Karpas-422 (cell line): Measurements from ENCODE around the gene ITPR2. TPM values are rescaled to one million over a fixed set of nuclear protein-coding genes. Genes with fewer than 3 reads are reported as not detected.
A peak's percentile ranks its signal among the peaks of the same experiment; 100 is the strongest.

Source experiments
- DNase-seq: peaks from one replicate; pipeline ENCODE4 v3.0.0-alpha.2; 2015
- H2AFZ ChIP-seq: fragments of 200-600 bp; sonication (generic); 2 replicates; pipeline ENCODE4 v1.6.1; 2014; ENCODE audit warnings: antibody characterized with exemption, low read length, mixed read lengths
- H3K27ac ChIP-seq: fragments of 200-600 bp; sonication (generic); 2 replicates; pipeline ENCODE4 v1.5.1; 2014; ENCODE audit warnings: mild to moderate bottlenecking, low read length, moderate library complexity
- H3K27me3 ChIP-seq: fragments of 200-600 bp; sonication (generic); 2 replicates; pipeline ENCODE4 v1.6.1; 2014; ENCODE audit warnings: low read length, mixed read lengths
- H3K36me3 ChIP-seq: fragments of 200-600 bp; sonication (generic); 2 replicates; pipeline ENCODE4 v1.6.1; 2014; ENCODE audit warnings: low read length, mixed read lengths; ENCODE audit not compliant: insufficient read depth
- H3K4me1 ChIP-seq: fragments of 200-600 bp; sonication (generic); 2 replicates; pipeline ENCODE4 v1.6.1; 2014; ENCODE audit warnings: mild to moderate bottlenecking, low read length, mixed read lengths
- H3K4me2 ChIP-seq: fragments of 200-600 bp; sonication (generic); 2 replicates; pipeline ENCODE4 v1.6.1; 2014; ENCODE audit warnings: low read length, low read depth, mild to moderate bottlenecking; ENCODE audit not compliant: poor library complexity, severe bottlenecking
- H3K4me3 ChIP-seq: fragments of 200-600 bp; sonication (generic); 2 replicates; pipeline ENCODE4 v1.5.1; 2014; ENCODE audit warnings: mild to moderate bottlenecking, antibody characterized with exemption, low read length, mixed read lengths
- H3K79me2 ChIP-seq: fragments of 200-600 bp; sonication (generic); 2 replicates; pipeline ENCODE4 v1.6.1; 2014; ENCODE audit warnings: mild to moderate bottlenecking, low read length, mixed read lengths
- H3K9ac ChIP-seq: fragments of 200-600 bp; sonication (generic); 2 replicates; pipeline ENCODE4 v1.6.0; 2014; ENCODE audit warnings: low read length
- H3K9me2 ChIP-seq: fragments of 200-600 bp; sonication (generic), shearing (Covaris generic); replicated peaks from 2 replicates; pipeline ENCODE4 v1.6.0; 2014; ENCODE audit warnings: mild to moderate bottlenecking, low read length, moderate library complexity; ENCODE audit not compliant: insufficient read depth
- H3K9me3 ChIP-seq: fragments of 300-700, 200-600 bp; sonication (generic); 2 replicates; pipeline ENCODE4 v1.6.1; 2014; ENCODE audit warnings: low read length, mixed read lengths
- H4K20me1 ChIP-seq: fragments of 200-600 bp; sonication (generic); 2 replicates; pipeline ENCODE4 v1.6.1; 2014; ENCODE audit warnings: mild to moderate bottlenecking, antibody characterized with exemption, low read length, low read depth; ENCODE audit not compliant: insufficient read depth
- total RNA-seq: library from RNA; depleted of rRNA; stranded (reverse); fragments of >200 nt; shearing (Covaris generic); gene quantifications from 2 replicates; pipeline ENCODE4 v1.2.3, GENCODE V29; 2014; ENCODE audit warnings: low replicate concordance

ITPR2 gene
- total RNA-seq, 1 experiment from 2014 or later, result 128 TPM

GRCh38 chr12:26831951-26832821 is 808 bp downstream of the ITPR2 start:
- H3K4me3 ChIP-seq, result peak overlapping the region; percentile 85
- no peaks in the 10 kb centered on the region for H3K9me2 ChIP-seq
- H3K79me2 ChIP-seq, result peaks cover 53% of the 10 kb centered on the region
- H2AFZ ChIP-seq, result no peak overlapping the region; the same call in 1 of the 2 replicates
- H3K27me3 ChIP-seq, result no peaks in the 10 kb centered on the region
- H3K9me3 ChIP-seq, result no peaks in the 10 kb centered on the region
- peak overlapping the region; percentile 93 for H3K9ac ChIP-seq
- no peaks in the 10 kb centered on the region for H4K20me1 ChIP-seq
- peak overlapping the region; percentile 90 for H3K27ac ChIP-seq
- DNase-seq, result peak; percentile 95
- H3K4me2 ChIP-seq, result peak overlapping the region; percentile 78
- H3K36me3 ChIP-seq, result 0 out of 2 replicates have a peak, but pooled peaks cover 4% of the 10 kb centered on the region
- H3K4me1 ChIP-seq, result peaks cover 50% of the 10 kb centered on the region

GRCh38 chr12:26830783-26831551 is 2.0 kb downstream of the ITPR2 start:
- Histone ChIP-seq H2AFZ (no peak overlapping the region), H3K9me3 (no peaks in the 10 kb centered on the region), H3K4me2 (peak overlapping the region; percentile 95), H3K4me1 (peaks cover 63% of the 10 kb centered on the region), H3K9ac (peak overlapping the region; percentile 76), H3K27me3 (no peaks in the 10 kb centered on the region), H3K79me2 (peaks cover 65% of the 10 kb centered on the region), H3K27ac (peak overlapping the region; percentile 90), H3K36me3 (0 out of 2 replicates have a peak, but pooled peaks cover 8% of the 10 kb centered on the region), H3K9me2 (no peaks in the 10 kb centered on the region), H4K20me1 (peaks cover 6% of the 10 kb centered on the region; the same call in 1 of the 2 replicates), H3K4me3 (peak overlapping the region; percentile 82)
- DNase-seq, result peak; percentile 79

GRCh38 chr12:26830363-26830762 is 2.6 kb downstream of the ITPR2 start:
- Histone ChIP-seq H3K4me1 (peaks cover 69% of the 10 kb centered on the region), H3K4me3 (peak overlapping the region; percentile 82), H3K27me3 (no peaks in the 10 kb centered on the region), H3K4me2 (peak overlapping the region; percentile 95), H3K79me2 (peaks cover 72% of the 10 kb centered on the region), H4K20me1 (peaks cover 6% of the 10 kb centered on the region; the same call in 1 of the 2 replicates), H3K9ac (peak overlapping the region; percentile 76; the same call in 1 of the 2 replicates), H2AFZ (no peak overlapping the region), H3K36me3 (0 out of 2 replicates have a peak, but pooled peaks cover 12% of the 10 kb centered on the region), H3K9me2 (no peaks in the 10 kb centered on the region), H3K27ac (peak overlapping the region; percentile 90), H3K9me3 (no peaks in the 10 kb centered on the region)
- DNase-seq, result no peak

GRCh38 chr12:26828280-26829073 is 4.5 kb downstream of the ITPR2 start:
- H3K4me2 ChIP-seq, result peak overlapping the region; percentile 95
- H3K79me2 ChIP-seq, result peaks cover 90% of the 10 kb centered on the region

GRCh38 chr12:26826437-26826836 is 6.6 kb downstream of the ITPR2 start:
- peaks cover 16% of the 10 kb centered on the region; the same call in 1 of the 2 replicates for H3K36me3 ChIP-seq
- no peak overlapping the region for H3K9ac ChIP-seq
- H4K20me1 ChIP-seq, result peaks cover 6% of the 10 kb centered on the region; the same call in 1 of the 2 replicates
- no peak overlapping the region for H3K27ac ChIP-seq
- no peak for DNase-seq
- peaks cover 100% of the 10 kb centered on the region for H3K79me2 ChIP-seq
- H2AFZ ChIP-seq, result no peak overlapping the region
- H3K4me3 ChIP-seq, result no peak overlapping the region
- no peaks in the 10 kb centered on the region for H3K9me3 ChIP-seq
- H3K9me2 ChIP-seq, result no peaks in the 10 kb centered on the region
- H3K27me3 ChIP-seq, result no peaks in the 10 kb centered on the region
- H3K4me1 ChIP-seq, result peaks cover 82% of the 10 kb centered on the region
- H3K4me2 ChIP-seq, result peak overlapping the region; percentile 4

More at GRCh38 chr12:26828280-26829073, 4.5 kb downstream of the ITPR2 start:
- H3K4me1 ChIP-seq, result peaks cover 67% of the 10 kb centered on the region
- H3K27me3 ChIP-seq, result no peaks in the 10 kb centered on the region
- H3K36me3 ChIP-seq, result peaks cover 16% of the 10 kb centered on the region; the same call in 1 of the 2 replicates
- no peak for DNase-seq
- no peaks in the 10 kb centered on the region for H3K9me2 ChIP-seq
- H3K27ac ChIP-seq, result peak overlapping the region; percentile 58
- H3K9ac ChIP-seq, result peak overlapping the region; percentile 33
- peaks cover 6% of the 10 kb centered on the region; the same call in 1 of the 2 replicates for H4K20me1 ChIP-seq
- H3K4me3 ChIP-seq, result peak overlapping the region; percentile 42
- H3K9me3 ChIP-seq, result no peaks in the 10 kb centered on the region
- H2AFZ ChIP-seq, result no peak overlapping the region

- H3K4me1 ChIP-seq, result peaks cover 82% of the 10 kb centered on the region
- no peak overlapping the region for H2AFZ ChIP-seq
- no peaks in the 10 kb centered on the region for H3K27me3 ChIP-seq
- no peak overlapping the region for H3K9ac ChIP-seq
- H3K4me3 ChIP-seq, result no peak overlapping the region
- H4K20me1 ChIP-seq, result peaks cover 6% of the 10 kb centered on the region; the same call in 1 of the 2 replicates
- H3K79me2 ChIP-seq, result peaks cover 100% of the 10 kb centered on the region
- no peak for DNase-seq
- H3K9me3 ChIP-seq, result no peaks in the 10 kb centered on the region
- H3K4me2 ChIP-seq, result no peak overlapping the region
- peaks cover 16% of the 10 kb centered on the region; the same call in 1 of the 2 replicates for H3K36me3 ChIP-seq
- no peaks in the 10 kb centered on the region for H3K9me2 ChIP-seq
- H3K27ac ChIP-seq, result 0 out of 2 replicates have a peak overlapping the region, but pooled peaks have one; percentile 17
Measured at GRCh38 chr12:26825459-26826016, 7.5 kb downstream of the ITPR2 start.

- Histone ChIP-seq H3K9me2 (no peaks in the 10 kb centered on the region), H3K4me3 (no peak overlapping the region), H3K4me2 (no peak overlapping the region), H3K27me3 (no peaks in the 10 kb centered on the region), H3K4me1 (peaks cover 79% of the 10 kb centered on the region), H3K79me2 (peaks cover 100% of the 10 kb centered on the region), H2AFZ (no peak overlapping the region), H4K20me1 (peaks cover 6% of the 10 kb centered on the region; the same call in 1 of the 2 replicates), H3K36me3 (peaks cover 24% of the 10 kb centered on the region; the same call in 1 of the 2 replicates), H3K9me3 (no peaks in the 10 kb centered on the region), H3K9ac (no peak overlapping the region), H3K27ac (no peak overlapping the region)
- no peak for DNase-seq
Measured at GRCh38 chr12:26823390-26823789, 9.6 kb downstream of the ITPR2 start.
